AG09319 (cell line): ENCODE results near the gene BAIAP2.

Experiments used
- DNase-seq: peaks from one replicate; pipeline ENCODE4 v3.0.0-alpha.2; 2010; ENCODE audit warnings: low read depth; ENCODE audit errors: extremely low read depth
- TF ChIP-seq, protein P1 (sequence below): IDR thresholded peaks from 2 replicates; pipeline ENCODE4 v1.5.1; 2011; ENCODE audit warnings: low read depth, mild to moderate bottlenecking, inconsistent platforms, low read length, moderate library complexity

BAIAP2 gene

DNA sequence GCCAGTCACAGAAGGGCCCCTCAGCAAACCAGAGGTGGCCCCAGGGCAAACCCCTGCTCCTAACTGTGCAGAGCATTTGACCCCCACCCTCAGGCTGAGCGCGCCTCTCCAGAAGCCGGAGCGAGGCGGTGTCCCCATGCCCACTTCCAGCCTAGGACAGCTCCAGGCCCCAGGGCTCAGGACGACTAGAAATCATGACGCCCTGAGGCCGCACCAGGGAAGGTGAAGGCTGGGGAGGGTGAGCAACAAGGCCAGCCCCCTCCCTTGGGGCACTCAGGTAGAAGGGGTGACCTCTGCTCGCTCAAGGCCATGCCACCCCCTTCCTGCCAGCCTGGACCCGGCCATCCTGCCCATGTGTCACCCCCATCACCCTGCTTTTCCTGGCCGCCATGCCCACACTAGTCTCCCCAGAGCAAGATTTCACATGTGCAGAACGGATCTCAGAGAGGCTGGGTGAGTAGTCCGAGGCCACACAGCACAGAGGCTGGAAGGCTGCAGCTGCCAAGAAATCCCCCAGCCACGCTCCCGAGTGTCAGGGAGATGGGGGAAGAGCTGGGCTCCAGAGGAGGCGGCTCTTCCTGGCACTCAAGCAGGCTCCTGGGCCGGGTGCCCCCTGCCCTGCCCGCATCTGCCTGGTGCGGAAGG is 128.2 kb downstream of the BAIAP2 start:
- TF ChIP-seq, protein P1, sequence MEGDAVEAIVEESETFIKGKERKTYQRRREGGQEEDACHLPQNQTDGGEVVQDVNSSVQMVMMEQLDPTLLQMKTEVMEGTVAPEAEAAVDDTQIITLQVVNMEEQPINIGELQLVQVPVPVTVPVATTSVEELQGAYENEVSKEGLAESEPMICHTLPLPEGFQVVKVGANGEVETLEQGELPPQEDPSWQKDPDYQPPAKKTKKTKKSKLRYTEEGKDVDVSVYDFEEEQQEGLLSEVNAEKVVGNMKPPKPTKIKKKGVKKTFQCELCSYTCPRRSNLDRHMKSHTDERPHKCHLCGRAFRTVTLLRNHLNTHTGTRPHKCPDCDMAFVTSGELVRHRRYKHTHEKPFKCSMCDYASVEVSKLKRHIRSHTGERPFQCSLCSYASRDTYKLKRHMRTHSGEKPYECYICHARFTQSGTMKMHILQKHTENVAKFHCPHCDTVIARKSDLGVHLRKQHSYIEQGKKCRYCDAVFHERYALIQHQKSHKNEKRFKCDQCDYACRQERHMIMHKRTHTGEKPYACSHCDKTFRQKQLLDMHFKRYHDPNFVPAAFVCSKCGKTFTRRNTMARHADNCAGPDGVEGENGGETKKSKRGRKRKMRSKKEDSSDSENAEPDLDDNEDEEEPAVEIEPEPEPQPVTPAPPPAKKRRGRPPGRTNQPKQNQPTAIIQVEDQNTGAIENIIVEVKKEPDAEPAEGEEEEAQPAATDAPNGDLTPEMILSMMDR: no peak
- no peak for DNase-seq

DNA sequence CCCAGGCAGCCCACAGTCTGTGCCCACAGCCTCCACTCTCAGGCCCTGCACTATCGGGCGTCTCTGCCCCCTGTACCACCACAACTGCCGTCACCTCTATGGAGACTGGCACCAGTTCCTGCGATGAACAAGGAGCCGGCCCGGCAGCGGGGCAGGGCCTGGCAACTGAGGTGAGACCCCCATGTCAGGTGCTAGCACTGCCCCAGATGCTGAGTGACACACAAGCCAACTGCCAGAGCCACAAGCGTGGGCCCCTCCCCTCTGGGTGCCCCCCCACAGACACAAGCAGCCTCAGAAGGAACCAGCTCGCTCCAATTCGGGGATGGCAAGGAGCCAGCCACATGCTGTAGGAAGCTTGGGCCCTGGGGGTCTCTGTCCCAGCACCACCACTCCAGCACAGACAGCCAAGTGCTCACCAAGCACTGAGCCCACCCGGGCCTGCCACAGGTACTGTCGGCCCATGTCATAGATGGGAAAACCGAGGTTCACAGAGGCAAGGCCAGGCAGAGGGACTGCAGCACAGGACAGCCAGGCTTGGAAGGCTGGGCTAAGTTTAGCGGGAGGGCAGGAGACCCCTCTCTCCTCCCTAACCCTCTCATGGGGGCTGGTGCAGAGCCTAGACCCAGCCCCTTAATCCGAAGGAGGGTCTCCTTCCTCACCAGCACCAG is 128.9 kb downstream of the BAIAP2 start:
- TF ChIP-seq, protein P1: no peak
- no peak for DNase-seq

DNA sequence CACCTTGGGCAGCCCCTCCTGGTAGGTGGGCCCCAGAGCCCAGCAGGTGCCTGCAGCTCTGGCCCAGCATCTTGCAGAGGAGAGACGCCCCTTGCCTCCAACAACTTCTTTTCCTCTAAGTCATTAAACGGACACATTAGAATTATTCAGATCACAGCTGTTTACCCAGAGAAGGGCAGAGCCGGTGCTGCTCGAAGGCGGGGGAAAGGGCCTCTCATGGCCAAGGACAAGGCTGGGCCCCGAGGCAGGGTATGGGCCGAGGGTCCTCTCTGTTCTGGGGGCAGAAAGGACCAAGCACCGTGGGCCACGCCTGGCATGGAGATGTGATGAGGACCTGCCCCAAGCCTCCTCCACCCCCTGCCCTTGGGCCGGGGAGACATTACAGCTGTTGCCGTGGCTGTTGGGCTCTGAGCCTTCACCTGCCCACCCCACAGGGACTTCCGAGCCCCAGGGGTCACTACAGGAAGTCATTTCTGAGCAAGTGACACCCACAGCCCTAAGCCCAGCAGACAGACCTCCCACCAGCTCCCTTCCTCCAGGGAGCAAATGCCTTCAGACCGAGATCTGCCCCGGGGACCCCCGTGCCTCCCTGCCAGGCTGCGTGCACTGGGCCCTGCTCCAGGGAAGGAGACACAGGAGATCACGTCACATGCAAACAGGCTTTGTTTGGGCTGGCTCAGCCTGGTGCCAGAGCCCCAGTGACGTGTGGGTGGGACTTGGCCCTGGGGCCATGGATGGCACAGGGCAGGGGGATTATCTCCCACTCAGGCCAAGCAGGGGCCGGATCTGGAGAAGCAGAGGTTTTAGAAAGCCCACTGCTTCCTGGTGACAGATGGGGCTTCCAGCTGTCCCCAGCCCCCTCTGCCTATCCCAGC is 129.7 kb downstream of the BAIAP2 start:
- TF ChIP-seq, protein P1: no peak
- no peak for DNase-seq

DNA sequence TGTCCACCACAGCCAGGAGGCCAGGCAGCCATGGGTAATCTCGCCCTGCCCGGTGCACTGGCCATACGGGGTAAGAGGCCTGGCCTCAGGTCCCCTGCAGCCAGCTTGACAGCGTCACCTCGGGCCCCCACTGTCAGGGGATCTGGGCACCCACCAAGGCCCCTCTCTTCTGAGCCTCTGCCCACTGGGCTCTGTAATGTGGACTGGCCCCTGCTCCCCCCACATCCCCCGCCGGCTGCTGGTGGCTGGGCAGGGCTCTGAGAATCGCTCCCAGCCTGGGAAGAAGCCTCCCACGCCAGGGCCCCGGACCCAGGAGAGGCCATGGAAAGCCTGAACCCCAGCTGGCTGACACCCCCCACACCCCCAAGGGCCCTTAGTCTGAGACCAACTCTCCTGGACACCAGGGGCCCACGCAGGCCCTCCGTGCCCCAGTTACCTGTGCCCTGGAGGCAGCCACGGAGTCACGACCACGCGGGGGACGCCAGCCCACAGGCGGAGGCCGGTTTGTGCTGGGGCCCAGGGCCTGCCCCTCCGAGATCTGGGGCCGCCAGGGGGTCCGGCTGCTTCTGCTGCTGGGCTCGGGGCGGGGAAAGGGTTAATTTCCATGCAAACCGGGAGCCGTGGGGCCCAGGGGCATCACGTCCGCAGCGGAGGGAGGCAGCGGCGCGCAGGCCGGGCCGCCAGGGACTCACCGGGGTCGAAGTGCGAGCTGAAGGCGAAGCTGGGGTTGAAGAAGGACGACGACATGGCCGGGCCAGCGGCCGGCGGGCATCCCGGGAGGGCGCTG is 130.5 kb downstream of the BAIAP2 start, which contains the start of gene PVALEF:
TSS of gene PVALEF (plus strand) at position 262 of the 787 bp plus-strand sequence. CDS start 15,720 bp downstream, outside the sequence.
- TF ChIP-seq, protein P1: no peak
- no peak for DNase-seq

DNA sequence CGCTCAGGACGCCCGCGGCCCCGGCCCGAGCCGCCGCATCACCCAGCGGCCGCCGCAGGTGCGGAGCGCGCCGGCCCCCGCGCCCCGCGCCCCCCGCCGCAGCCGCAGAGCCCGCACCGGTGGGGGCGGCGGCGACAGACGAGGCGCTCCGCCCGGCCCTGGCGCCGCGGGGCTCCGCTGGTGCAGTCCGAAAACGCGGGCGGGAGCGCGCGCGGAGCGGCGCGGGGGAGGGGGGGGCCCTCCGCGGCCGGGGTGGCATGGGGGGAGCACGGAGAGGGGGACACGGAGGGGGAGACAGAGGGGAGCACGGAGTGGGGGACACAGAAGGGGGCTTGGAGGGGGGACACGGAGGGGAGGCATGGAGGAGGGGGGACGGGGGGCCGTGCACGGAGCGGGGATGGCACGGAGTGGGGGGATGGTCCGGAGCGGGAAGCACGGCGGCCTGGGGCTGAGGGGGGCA is 131.1 kb downstream of the BAIAP2 start, which contains the start of gene AATK:
TSS of gene AATK (minus strand) at position 189 of the 460 bp plus-strand sequence. CDS start 229 bp downstream, outside the sequence.
- TF ChIP-seq, protein P1: no peak
- DNase-seq: no peak
